ENCODE results near the gene ZCCHC7. TPM values are rescaled to one million over a fixed set of nuclear protein-coding genes. Genes with fewer than 3 reads are reported as not detected.

The ZCCHC7 gene
- total and polyA plus RNA-seq, 9 of the 15 experiments (the other 6 are each of a cell fraction or from before 2014, with no cell fraction given) = 34.1 to 68.9 (median 48.8) TPM

GRCh38 chr9:37353791-37354190 is 233.4 kb downstream of the ZCCHC7 start:
- intact Hi-C loops (cut with micrococcal nuclease) = no loop called here
- ChIA-PET CTCF (ENCODE audit: low intra/inter-chr PET ratio) (no interaction called here), POLR2A (interaction anchor here (0.6 to 2.0 kb wide), 2 partner anchors 16 to 223 kb away, joined by 3 to 5 read pairs; no protein-coding TSS in a partner anchor)
- no peak overlapping the region for H3K9ac ChIP-seq (ENCODE audit: insufficient read depth in 1 of 2, low read depth in 2 of 2, low read length in 2 of 2)
- 84% methylated on average over 2 of the region's 2 CpGs for WGBS (ENCODE audit: insufficient coverage, low coverage, missing lambda C conversion rate)
- BruUV-seq (replicated peaks) = no TSS peak
- in situ Hi-C loops (cut with MboI) = no loop called here
- H3K4me3 ChIP-seq = no peak overlapping the region
- H3K9me3 ChIP-seq (replicated peaks; ENCODE audit: control insufficient read depth, insufficient read depth, low read depth, low read length) = no peaks in the 10 kb centered on the region
- H3K27me3 ChIP-seq (ENCODE audit: control insufficient read depth in 2 of 2, insufficient read depth in 2 of 2, low read length in 2 of 2) = no peaks in the 10 kb centered on the region
- H3K9me1 ChIP-seq (ENCODE audit: control insufficient read depth, insufficient read depth, low read length) = no peaks in the 10 kb centered on the region
- DNase-seq (ENCODE audit: extremely low read depth in 1 of 4, low spot score in 3 of 4) = no peak
- FAIRE-seq = no peak
- H3K27ac ChIP-seq (ENCODE audit: extremely low read depth, low read depth, low read length) = no peak overlapping the region
- no peaks in the 10 kb centered on the region for H3K79me2 ChIP-seq (ENCODE audit: control insufficient read depth, insufficient read depth, low read length)
- no peak overlapping the region for H3K4me2 ChIP-seq (ENCODE audit: insufficient read depth, low read length)
- TF ChIP-seq ZFP1 (CRISPR knock-in tag; IDR thresholded peaks at IDR 0.05) (no peak), UBTF (IDR thresholded peaks at IDR 0.05; ENCODE audit: borderline replicate concordance in 1 of 2, low read depth in 2 of 2, low read length in 2 of 2) (no peak), CGGBP1 (CRISPR knock-in tag; IDR thresholded peaks at IDR 0.05) (no peak), IRF2 (CRISPR knock-in tag; IDR thresholded peaks at IDR 0.05) (no peak), PHF21A (IDR thresholded peaks at IDR 0.05; ENCODE audit: borderline replicate concordance, low read depth) (no peak), CSDE1 (IDR thresholded peaks at IDR 0.05) (no peak), HMBOX1 (IDR thresholded peaks at IDR 0.05) (no peak), SFPQ (IDR thresholded peaks at IDR 0.05; ENCODE audit: low read depth, low read length) (no peak), HNRNPK (IDR thresholded peaks at IDR 0.05; ENCODE audit: low read depth, low read length, poor library complexity, severe bottlenecking) (no peak)
- H3K36me3 ChIP-seq (ENCODE audit: control insufficient read depth, insufficient read depth, low read length) = peaks cover 77% of the 10 kb centered on the region
- no peak overlapping the region for H2AFZ ChIP-seq (ENCODE audit: low read depth, low read length)
- ATAC-seq = no peak
- H4K20me1 ChIP-seq (replicated peaks; ENCODE audit: control insufficient read depth, insufficient read depth, low read length) = no peaks in the 10 kb centered on the region
- H3K4me1 ChIP-seq (replicated peaks in 1 of 2; ENCODE audit: control insufficient read depth in 2 of 2, insufficient read depth in 2 of 2, low read length in 2 of 2) = no peaks in the 10 kb centered on the region; a peak in 1 of 5 replicates
